Measurements from ENCODE around the gene ZNF385D.

- TF ChIP-seq, protein P1, sequence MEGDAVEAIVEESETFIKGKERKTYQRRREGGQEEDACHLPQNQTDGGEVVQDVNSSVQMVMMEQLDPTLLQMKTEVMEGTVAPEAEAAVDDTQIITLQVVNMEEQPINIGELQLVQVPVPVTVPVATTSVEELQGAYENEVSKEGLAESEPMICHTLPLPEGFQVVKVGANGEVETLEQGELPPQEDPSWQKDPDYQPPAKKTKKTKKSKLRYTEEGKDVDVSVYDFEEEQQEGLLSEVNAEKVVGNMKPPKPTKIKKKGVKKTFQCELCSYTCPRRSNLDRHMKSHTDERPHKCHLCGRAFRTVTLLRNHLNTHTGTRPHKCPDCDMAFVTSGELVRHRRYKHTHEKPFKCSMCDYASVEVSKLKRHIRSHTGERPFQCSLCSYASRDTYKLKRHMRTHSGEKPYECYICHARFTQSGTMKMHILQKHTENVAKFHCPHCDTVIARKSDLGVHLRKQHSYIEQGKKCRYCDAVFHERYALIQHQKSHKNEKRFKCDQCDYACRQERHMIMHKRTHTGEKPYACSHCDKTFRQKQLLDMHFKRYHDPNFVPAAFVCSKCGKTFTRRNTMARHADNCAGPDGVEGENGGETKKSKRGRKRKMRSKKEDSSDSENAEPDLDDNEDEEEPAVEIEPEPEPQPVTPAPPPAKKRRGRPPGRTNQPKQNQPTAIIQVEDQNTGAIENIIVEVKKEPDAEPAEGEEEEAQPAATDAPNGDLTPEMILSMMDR (IDR thresholded peaks at IDR 0.05): no peak
- TF ChIP-seq POLR2AphosphoS5 (IDR thresholded peaks at IDR 0.05) (no peak), POLR2A (IDR thresholded peaks at IDR 0.05) (no peak)
Measured at GRCh38 chr3:21785765-21786437, 34.9 kb upstream of the ZNF385D start.
